Muscle of leg (tissue), 11 donors: ENCODE results near the gene ANTXR1. TPM values are rescaled to one million over a fixed set of nuclear protein-coding genes. Genes with fewer than 3 reads are reported as not detected.
"Not testable (repeated sequence)": the region's sequence is repeated elsewhere in the genome, so short reads cannot be mapped to it uniquely, and the experiment has no call there.

Experiments
- DNase-seq: peaks from one replicate; pipeline ENCODE4 v3.0.0; 2013
- H3K27ac ChIP-seq: one replicate; pipeline ENCODE4 v1.5.1; 2013; ENCODE audit warnings: mild to moderate bottlenecking, low read length, control low read depth
- H3K27me3 ChIP-seq: one replicate; pipeline ENCODE4 v1.6.1; 2013; ENCODE audit warnings: low read length; ENCODE audit not compliant: control insufficient read depth, insufficient read depth
- H3K36me3 ChIP-seq: one replicate; pipeline ENCODE4 v1.6.1; 2013; ENCODE audit warnings: low read length; ENCODE audit not compliant: control insufficient read depth, insufficient read depth
- H3K4me1 ChIP-seq: one replicate; pipeline ENCODE4 v1.6.1; 2013; ENCODE audit warnings: low read length; ENCODE audit not compliant: control insufficient read depth, insufficient read depth
- H3K4me3 ChIP-seq: one replicate; pipeline ENCODE4 v1.5.1; 2013; ENCODE audit warnings: low read length, control low read depth
- H3K9me3 ChIP-seq: replicated peaks from 2 replicates; pipeline ENCODE4 v1.6.1; 2013; ENCODE audit warnings: low read depth, low read length; ENCODE audit not compliant: control insufficient read depth
- WGBS: methylation state at CpG from one replicate; pipeline ENCODE4 v1.1.5; 2013; ENCODE audit warnings: missing lambda C conversion rate; ENCODE audit not compliant: insufficient coverage; 5-methylcytosine and 5-hydroxymethylcytosine counted together
- polyA plus RNA-seq, 8 donors: library from polyadenylated mRNA; unstranded; fragments of 120-200 nt; gene quantifications; one replicate each; pipeline versions ENCODE4 v1.2.1 to v1.2.3, GENCODE V29; 2013; ENCODE audit warnings: inconsistent platforms in 1 of 8, low replicate concordance in 1 of 8; ENCODE audit not compliant: insufficient read length in 8 of 8, insufficient read depth in 1 of 8
- total RNA-seq: library from RNA; stranded (reverse); fragments of 120-200 nt; gene quantifications from one replicate; pipeline ENCODE4 v1.2.4, GENCODE V29; 2013

Gene ANTXR1
- total and polyA plus RNA-seq, 9 donors = 84.4 to 187 (median 133) TPM

- DNase-seq = no peak
- H3K27me3 ChIP-seq = no peaks in the 10 kb centered on the region
- H3K9me3 ChIP-seq = no peaks in the 10 kb centered on the region
- no peak overlapping the region for H3K4me3 ChIP-seq
- peaks cover 48% of the 10 kb centered on the region for H3K4me1 ChIP-seq
- peak overlapping the region; percentile 50 for H3K27ac ChIP-seq
- H3K36me3 ChIP-seq = peaks cover 5% of the 10 kb centered on the region
- WGBS = no CpG with 5 or more reads among the region's 6 CpGs
Measured at GRCh38 chr2:69221960-69222751, 209.2 kb downstream of the ANTXR1 start.

DNA sequence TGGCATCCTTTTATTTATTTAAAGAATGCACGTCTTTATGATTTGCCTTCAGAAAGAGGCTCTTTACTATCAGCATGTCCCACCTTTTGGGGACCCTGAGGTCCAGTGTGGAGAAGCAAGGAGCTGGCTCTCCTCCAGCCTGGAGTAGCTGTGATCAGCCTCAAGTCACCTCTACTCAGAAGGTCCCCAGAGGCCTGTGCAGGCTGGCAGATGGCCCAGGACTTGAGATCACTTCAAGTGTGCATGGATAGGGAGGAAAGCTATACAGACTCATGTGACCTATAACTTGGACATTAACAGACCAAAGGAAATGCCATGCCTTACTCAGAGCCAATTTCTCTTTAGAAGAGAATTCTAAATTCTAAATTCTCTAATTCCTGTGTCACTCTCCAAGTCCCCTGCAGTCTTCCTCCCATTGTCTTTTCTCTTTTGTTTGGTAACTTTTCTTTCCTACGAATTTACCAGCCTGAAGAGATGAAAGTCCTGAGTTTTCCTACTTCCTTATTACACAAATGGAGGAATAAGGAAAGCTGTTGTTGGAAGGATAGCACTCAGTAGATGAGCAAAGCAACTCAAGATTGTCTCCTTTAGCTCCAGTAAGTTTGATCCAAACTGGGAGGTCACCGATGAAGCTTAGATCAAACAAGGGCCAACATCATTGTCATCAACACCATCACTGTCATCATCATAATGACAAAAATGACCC lies 210.1 kb downstream of the ANTXR1 start:
- Histone ChIP-seq H3K4me3 (no peak overlapping the region), H3K27ac (no peak overlapping the region), H3K27me3 (no peaks in the 10 kb centered on the region), H3K36me3 (peaks cover 7% of the 10 kb centered on the region), H3K9me3 (no peaks in the 10 kb centered on the region), H3K4me1 (peaks cover 38% of the 10 kb centered on the region)
- DNase-seq = peak; percentile 55
- WGBS = no CpG with 5 or more reads among the region's 3 CpGs

- Histone ChIP-seq H3K27me3 (no peaks in the 10 kb centered on the region), H3K4me3 (no peak overlapping the region), H3K27ac (peak overlapping the region; percentile 78), H3K9me3 (no peaks in the 10 kb centered on the region), H3K4me1 (peaks cover 33% of the 10 kb centered on the region), H3K36me3 (peaks cover 13% of the 10 kb centered on the region)
- WGBS = no CpG with 5 or more reads among the region's 6 CpGs
- no peak for DNase-seq
Measured at GRCh38 chr2:69223759-69224511, 211.0 kb downstream of the ANTXR1 start.

DNA sequence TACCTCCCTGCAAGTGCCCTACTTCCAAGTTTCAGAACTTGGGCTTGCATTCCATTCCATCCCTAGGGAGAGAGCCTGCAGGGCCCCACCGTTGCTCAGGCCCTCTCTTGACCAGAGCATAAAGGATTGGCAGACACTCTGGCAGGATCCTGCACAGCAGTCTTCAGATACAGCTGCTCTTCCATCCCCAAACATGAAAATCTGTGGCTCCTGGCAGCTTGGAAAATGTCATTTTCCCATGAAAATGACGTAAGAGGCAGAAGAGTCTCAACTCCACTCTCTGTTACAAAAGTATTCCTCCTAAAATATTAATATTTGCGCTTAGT lies 211.5 kb downstream of the ANTXR1 start:
- no peaks in the 10 kb centered on the region for H3K9me3 ChIP-seq
- peaks cover 16% of the 10 kb centered on the region for H3K36me3 ChIP-seq
- WGBS = 17% methylated on average over 1 of the region's 3 CpGs
- H3K4me3 ChIP-seq = no peak overlapping the region
- H3K27ac ChIP-seq = peak overlapping the region; percentile 78
- peak; percentile 88 for DNase-seq
- no peaks in the 10 kb centered on the region for H3K27me3 ChIP-seq
- H3K4me1 ChIP-seq = peaks cover 33% of the 10 kb centered on the region

DNA sequence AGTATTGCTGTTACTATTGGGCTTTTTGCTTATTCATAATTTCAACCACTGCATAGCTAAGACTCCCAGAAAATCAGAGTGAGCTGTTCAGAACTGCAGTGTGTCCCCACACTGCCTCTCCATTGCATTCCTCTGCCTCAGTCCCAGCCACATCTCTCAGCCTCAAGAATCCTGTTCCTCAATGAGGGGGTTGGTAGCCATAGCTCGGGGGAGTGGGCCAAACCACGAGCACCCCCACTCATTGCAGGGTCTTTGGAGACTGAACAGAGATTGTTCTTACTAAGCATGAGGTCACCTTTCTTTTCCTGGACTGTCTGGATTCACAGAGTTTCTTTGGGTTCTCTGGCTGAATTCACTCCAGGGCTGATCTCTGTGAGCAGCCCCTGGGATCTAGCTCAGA lies 213.0 kb downstream of the ANTXR1 start:
- no peak overlapping the region for H3K27ac ChIP-seq
- WGBS = 80% methylated on average over 1 of the region's 2 CpGs
- no peaks in the 10 kb centered on the region for H3K9me3 ChIP-seq
- H3K27me3 ChIP-seq = no peaks in the 10 kb centered on the region
- DNase-seq = no peak
- H3K36me3 ChIP-seq = peaks cover 16% of the 10 kb centered on the region
- H3K4me3 ChIP-seq = no peak overlapping the region
- H3K4me1 ChIP-seq = peaks cover 33% of the 10 kb centered on the region

DNA sequence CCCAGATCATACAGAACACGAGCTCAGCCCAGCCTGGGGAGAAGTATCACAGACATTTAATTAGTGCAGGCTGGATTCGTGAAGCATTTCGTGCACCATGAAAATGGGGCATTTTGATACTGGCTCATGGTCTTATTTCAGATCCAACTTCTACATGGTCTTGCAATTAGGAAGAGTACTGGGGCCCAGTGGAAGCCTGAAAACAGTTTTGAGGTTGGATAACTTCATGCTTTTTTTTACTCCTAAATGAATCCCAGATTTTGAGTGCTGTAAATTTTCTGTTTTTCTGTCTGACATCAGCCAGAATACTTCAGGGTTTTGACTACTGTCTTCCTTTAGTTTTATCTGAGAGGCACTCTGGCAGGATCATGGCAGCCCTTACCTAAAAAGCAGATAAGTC lies 213.9 kb downstream of the ANTXR1 start:
- no peaks in the 10 kb centered on the region for H3K9me3 ChIP-seq
- DNase-seq = no peak
- H3K36me3 ChIP-seq = peaks cover 23% of the 10 kb centered on the region
- WGBS = no CpG with 5 or more reads among the region's 3 CpGs
- no peak overlapping the region for H3K27ac ChIP-seq
- no peak overlapping the region for H3K4me3 ChIP-seq
- peaks cover 33% of the 10 kb centered on the region for H3K4me1 ChIP-seq
- no peaks in the 10 kb centered on the region for H3K27me3 ChIP-seq

- Histone ChIP-seq H3K27me3 (no peaks in the 10 kb centered on the region), H3K4me1 (peaks cover 30% of the 10 kb centered on the region), H3K36me3 (peaks cover 23% of the 10 kb centered on the region), H3K4me3 (no peak overlapping the region), H3K9me3 (no peaks in the 10 kb centered on the region), H3K27ac (no peak overlapping the region)
- DNase-seq = no peak
Measured at GRCh38 chr2:69227716-69228115, 214.7 kb downstream of the ANTXR1 start.

GRCh38 chr2:69230946-69231345 lies 218.0 kb downstream of the ANTXR1 start:
- WGBS = no CpG with 5 or more reads among the region's 1 CpG
- not testable (repeated sequence) for DNase-seq, H3K4me3 ChIP-seq, H3K27me3 ChIP-seq, H3K9me3 ChIP-seq, H3K27ac ChIP-seq, H3K4me1 ChIP-seq
- peaks cover 18% of the 10 kb centered on the region for H3K36me3 ChIP-seq

- Histone ChIP-seq H3K4me3 (no peak overlapping the region), H3K9me3 (no peaks in the 10 kb centered on the region), H3K27ac (no peak overlapping the region), H3K27me3 (no peaks in the 10 kb centered on the region), H3K4me1 (no peaks in the 10 kb centered on the region), H3K36me3 (peaks cover 18% of the 10 kb centered on the region)
- 100% methylated on average over 1 of the region's 6 CpGs for WGBS
- DNase-seq = no peak
Measured at GRCh38 chr2:69231612-69232277, 218.8 kb downstream of the ANTXR1 start.

DNA sequence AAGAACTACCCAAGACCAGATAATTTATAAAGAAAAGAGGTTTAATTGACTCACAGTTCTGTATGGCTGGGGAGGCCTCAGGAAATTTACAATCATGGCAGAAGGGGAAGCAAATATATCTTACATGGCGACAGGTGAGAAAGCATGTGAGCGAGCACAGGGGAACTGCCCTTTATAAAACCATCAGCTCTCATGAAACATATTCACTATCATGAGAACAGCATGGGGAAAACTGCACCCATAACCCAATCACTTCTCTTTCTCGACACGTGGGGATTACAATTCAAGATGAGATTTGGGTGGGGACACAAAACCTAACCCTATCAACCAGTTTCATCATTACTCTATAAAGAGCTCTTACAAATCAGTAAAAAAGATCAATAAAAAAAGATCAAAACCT lies 222.9 kb downstream of the ANTXR1 start:
- peaks cover 15% of the 10 kb centered on the region for H3K36me3 ChIP-seq
- H3K27me3 ChIP-seq, H3K9me3 ChIP-seq, DNase-seq, H3K4me3 ChIP-seq, H3K27ac ChIP-seq: not testable (repeated sequence)
- no CpG with 5 or more reads among the region's 4 CpGs for WGBS
- H3K4me1 ChIP-seq = peaks cover 13% of the 10 kb centered on the region
